Neutrophil (primary cell): ENCODE results near the gene PRPF40B.

Source experiments
- H3K27ac ChIP-seq: fragments of 200-600 bp; sonication (generic); 2 replicates; pipeline ENCODE4 v1.5.1; 2016; ENCODE audit warnings: mild to moderate bottlenecking, moderate library complexity
- H3K27me3 ChIP-seq: fragments of 200-600 bp; sonication (generic); 2 replicates; pipeline ENCODE4 v1.6.0; 2016; ENCODE audit warnings: mild to moderate bottlenecking
- H3K36me3 ChIP-seq: fragments of 200-600 bp; sonication (generic); 2 replicates; pipeline ENCODE4 v1.5.1; 2017
- H3K4me1 ChIP-seq, 2 experiments: fragments of 200-600 bp in 1 of 2; sonication (generic) in 1 of 2; 1 replicate in 1 of 2; 2 replicates in 1 of 2; pipeline versions ENCODE4 v1.5.1 to v1.6.1; 2013 to 2016; ENCODE audit warnings: low read depth in 1 of 2, low read length in 1 of 2, mild to moderate bottlenecking in 1 of 2, moderate library complexity in 1 of 2; ENCODE audit not compliant: control insufficient read depth in 1 of 2, insufficient read depth in 1 of 2
- H3K4me3 ChIP-seq, 2 experiments: fragments of 200-600 bp in 1 of 2; sonication (generic) in 1 of 2; 1 replicate in 1 of 2; 2 replicates in 1 of 2; pipeline ENCODE4 v1.5.1; 2013 to 2016; ENCODE audit warnings: low read depth in 1 of 2, low read length in 1 of 2, mild to moderate bottlenecking in 1 of 2, moderate library complexity in 1 of 2
- H3K9me3 ChIP-seq: fragments of 200-600 bp; sonication (generic); 2 replicates; pipeline ENCODE4 v1.5.1; 2016
- TF ChIP-seq, protein P1 (sequence below): fragments of 200-600 bp; sonication (generic); IDR thresholded peaks from 2 replicates; pipeline ENCODE4 v1.5.1; 2016; ENCODE audit warnings: antibody characterized with exemption

PRPF40B gene

DNA sequence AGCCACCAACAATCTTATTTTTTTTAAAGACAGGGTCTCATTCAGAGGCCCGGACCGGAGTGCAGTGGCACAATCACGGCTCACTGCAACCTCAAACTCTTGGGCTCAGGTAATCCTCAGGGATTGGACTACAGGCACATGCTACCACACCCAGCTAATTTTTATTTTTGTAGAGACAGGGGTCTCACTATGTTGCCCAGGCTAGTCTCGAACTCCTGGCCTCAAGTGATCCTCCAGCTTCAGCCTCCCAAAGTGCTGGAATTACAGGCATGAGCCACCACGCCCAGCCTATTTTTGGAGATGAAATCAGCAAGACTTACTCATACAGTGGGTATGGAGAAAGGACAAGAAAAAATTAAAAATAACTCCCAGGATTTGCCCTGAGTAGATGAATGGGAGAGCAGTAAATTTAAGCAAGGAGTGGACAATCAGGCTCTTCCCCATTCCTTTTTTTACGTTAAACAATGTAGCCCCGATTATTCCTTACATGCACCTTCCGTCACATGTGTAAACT lies 70.6 kb downstream of the PRPF40B start:
- TF ChIP-seq, protein P1, sequence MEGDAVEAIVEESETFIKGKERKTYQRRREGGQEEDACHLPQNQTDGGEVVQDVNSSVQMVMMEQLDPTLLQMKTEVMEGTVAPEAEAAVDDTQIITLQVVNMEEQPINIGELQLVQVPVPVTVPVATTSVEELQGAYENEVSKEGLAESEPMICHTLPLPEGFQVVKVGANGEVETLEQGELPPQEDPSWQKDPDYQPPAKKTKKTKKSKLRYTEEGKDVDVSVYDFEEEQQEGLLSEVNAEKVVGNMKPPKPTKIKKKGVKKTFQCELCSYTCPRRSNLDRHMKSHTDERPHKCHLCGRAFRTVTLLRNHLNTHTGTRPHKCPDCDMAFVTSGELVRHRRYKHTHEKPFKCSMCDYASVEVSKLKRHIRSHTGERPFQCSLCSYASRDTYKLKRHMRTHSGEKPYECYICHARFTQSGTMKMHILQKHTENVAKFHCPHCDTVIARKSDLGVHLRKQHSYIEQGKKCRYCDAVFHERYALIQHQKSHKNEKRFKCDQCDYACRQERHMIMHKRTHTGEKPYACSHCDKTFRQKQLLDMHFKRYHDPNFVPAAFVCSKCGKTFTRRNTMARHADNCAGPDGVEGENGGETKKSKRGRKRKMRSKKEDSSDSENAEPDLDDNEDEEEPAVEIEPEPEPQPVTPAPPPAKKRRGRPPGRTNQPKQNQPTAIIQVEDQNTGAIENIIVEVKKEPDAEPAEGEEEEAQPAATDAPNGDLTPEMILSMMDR, result no peak
- Histone ChIP-seq H3K36me3 (no peaks in the 10 kb centered on the region), H3K4me1 (peaks cover 9 to 11% of the 10 kb centered on the region in 2 experiments), H3K27me3 (no peaks in the 10 kb centered on the region), H3K9me3 (no peaks in the 10 kb centered on the region), H3K27ac (no peak overlapping the region), H3K4me3 (no peak overlapping the region)
